ENCODE measurements around the gene UPK3A. TPM values are rescaled to one million over a fixed set of nuclear protein-coding genes. Genes with fewer than 3 reads are reported as not detected.

Gene UPK3A
- polyA plus RNA-seq, 1 of the 3 experiments (the other 2 are of a cell fraction), result not detected

GRCh38 chr22:45332001-45332400, 47.3 kb downstream of the UPK3A start:
- H3K9me2 ChIP-seq, result no peaks in the 10 kb centered on the region
- DNase-seq, result no peak
- no peak for TF ChIP-seq GATA2 (CRISPR knock-in tag; IDR thresholded peaks at IDR 0.05)
- TF ChIP-seq EZH2phosphoT487 (IDR thresholded peaks at IDR 0.05; ENCODE audit: borderline replicate concordance, low read depth), result no peak
- TF ChIP-seq TEAD4 (IDR thresholded peaks at IDR 0.05; ENCODE audit: borderline replicate concordance, insufficient read depth), result no peak
- TF ChIP-seq RXRA (IDR thresholded peaks at IDR 0.05; ENCODE audit: borderline replicate concordance, low read depth), result no peak
- no peak for TF ChIP-seq TCF12 (IDR thresholded peaks at IDR 0.05)
- no peak for TF ChIP-seq USF1 (IDR thresholded peaks at IDR 0.05; ENCODE audit: borderline replicate concordance, low read depth)
- no peak for TF ChIP-seq SIN3A (IDR thresholded peaks at IDR 0.05; ENCODE audit: borderline replicate concordance, low read depth, low read length)
- TF ChIP-seq ELF1 (IDR thresholded peaks at IDR 0.05), result no peak
- no peak for TF ChIP-seq NRF1 (IDR thresholded peaks at IDR 0.05; ENCODE audit: low read depth, low read length)
- no peak for TF ChIP-seq USF2 (IDR thresholded peaks at IDR 0.05; ENCODE audit: borderline replicate concordance, low read depth, low read length)
- H3K79me2 ChIP-seq (ENCODE audit: insufficient read depth), result no peaks in the 10 kb centered on the region
- no peaks in the 10 kb centered on the region for H3K9me3 ChIP-seq
- WGBS (ENCODE audit: low lambda C conversion rate), result 100% methylated on average over 3 of the region's 7 CpGs
- no peak overlapping the region for H2AFZ ChIP-seq (ENCODE audit: low read depth)
- no peak overlapping the region for H3K27ac ChIP-seq (ENCODE audit: low read depth in 2 of 2, low read length in 1 of 2)
- POLR2A ChIA-PET, result no interaction called here
- CTCF ChIA-PET, result interaction anchor here (1.1 kb wide), 1 partner anchor 19 kb away, joined by 3 read pairs; no protein-coding TSS in a partner anchor
- H3K36me3 ChIP-seq (replicated peaks in 1 of 2; ENCODE audit: control insufficient read depth in 1 of 2, insufficient read depth in 2 of 2, low read length in 1 of 2), result peaks cover 0 to 49% of the 10 kb centered on the region in 2 experiments
- H3K4me3 ChIP-seq (ENCODE audit: low read depth in 2 of 2, low read length in 1 of 2), result no peak overlapping the region
- peaks cover 0 to 33% of the 10 kb centered on the region in 2 experiments; a peak in 2 of 4 replicates for H3K4me1 ChIP-seq (ENCODE audit: control insufficient read depth in 1 of 2, insufficient read depth in 2 of 2, low read depth in 1 of 2, low read length in 1 of 2)
- H3K9ac ChIP-seq, result no peak overlapping the region
- H4K20me1 ChIP-seq (ENCODE audit: insufficient read depth), result no peaks in the 10 kb centered on the region
- H3F3A ChIP-seq (replicated peaks; ENCODE audit: insufficient read depth), result peaks cover 6% of the 10 kb centered on the region
- no peak overlapping the region for H3K4me2 ChIP-seq
- no peaks in the 10 kb centered on the region for H3K27me3 ChIP-seq (ENCODE audit: insufficient read depth)

GRCh38 chr22:45334068-45334467, 49.3 kb downstream of the UPK3A start:
- H3K9ac ChIP-seq, result no peak overlapping the region
- ChIA-PET CTCF (no interaction called here), POLR2A (no interaction called here)
- H3K27me3 ChIP-seq (ENCODE audit: insufficient read depth), result no peaks in the 10 kb centered on the region
- peaks cover 0 to 21% of the 10 kb centered on the region in 2 experiments; a peak in 2 of 4 replicates for H3K4me1 ChIP-seq (ENCODE audit: control insufficient read depth in 1 of 2, insufficient read depth in 2 of 2, low read depth in 1 of 2, low read length in 1 of 2)
- no peaks in the 10 kb centered on the region for H4K20me1 ChIP-seq (ENCODE audit: insufficient read depth)
- no peak overlapping the region for H3K4me3 ChIP-seq (ENCODE audit: low read depth in 2 of 2, low read length in 1 of 2)
- no peak overlapping the region for H2AFZ ChIP-seq (ENCODE audit: low read depth)
- no peaks in the 10 kb centered on the region for H3K9me2 ChIP-seq
- no peak overlapping the region for H3K27ac ChIP-seq (ENCODE audit: low read depth in 2 of 2, low read length in 1 of 2)
- no peak overlapping the region for H3K4me2 ChIP-seq
- WGBS (ENCODE audit: low lambda C conversion rate), result 81% methylated on average over 5 of the region's 5 CpGs
- no peaks in the 10 kb centered on the region for H3K9me3 ChIP-seq
- H3K36me3 ChIP-seq (replicated peaks in 1 of 2; ENCODE audit: control insufficient read depth in 1 of 2, insufficient read depth in 2 of 2, low read length in 1 of 2), result peaks cover 0 to 58% of the 10 kb centered on the region in 2 experiments
- H3K79me2 ChIP-seq (ENCODE audit: insufficient read depth), result no peaks in the 10 kb centered on the region
- H3F3A ChIP-seq (replicated peaks; ENCODE audit: insufficient read depth), result peaks cover 4% of the 10 kb centered on the region
- no peak for DNase-seq
- no peak for TF ChIP-seq USF1 (IDR thresholded peaks at IDR 0.05; ENCODE audit: borderline replicate concordance, low read depth)
- no peak for TF ChIP-seq MXI1 (IDR thresholded peaks at IDR 0.05; ENCODE audit: low read depth, low read length)
- no peak for TF ChIP-seq FOSL2 (IDR thresholded peaks at IDR 0.05; ENCODE audit: borderline replicate concordance, low read depth)
- TF ChIP-seq NFIC (IDR thresholded peaks at IDR 0.05; ENCODE audit: borderline replicate concordance), result no peak
- TF ChIP-seq NRF1 (IDR thresholded peaks at IDR 0.05; ENCODE audit: low read depth, low read length), result no peak
- TF ChIP-seq FOXM1 (IDR thresholded peaks at IDR 0.05; ENCODE audit: low read depth), result no peak
- no peak for TF ChIP-seq RXRA (IDR thresholded peaks at IDR 0.05; ENCODE audit: borderline replicate concordance, low read depth)
- TF ChIP-seq REST (IDR thresholded peaks at IDR 0.05; ENCODE audit: low read depth, low read length), result no peak
- TF ChIP-seq RCOR1 (IDR thresholded peaks at IDR 0.05; ENCODE audit: low read length), result no peak
- no peak for TF ChIP-seq IRF3 (IDR thresholded peaks at IDR 0.05; ENCODE audit: low read depth, low read length)
- no peak for TF ChIP-seq MEF2A (IDR thresholded peaks at IDR 0.05; ENCODE audit: borderline replicate concordance, low read depth)
- TF ChIP-seq SMC3 (IDR thresholded peaks at IDR 0.05; ENCODE audit: low read depth, low read length), result no peak
- TF ChIP-seq PBX3 (IDR thresholded peaks at IDR 0.05), result no peak

All from SK-N-SH (cell line).